SKM-1 (cell line): ENCODE data around the gene TSPAN7.

Source experiments
- DNase-seq: peaks from one replicate; lab custom pipeline; 2025; ENCODE audit not compliant: unreplicated experiment; lab: John Stamatoyannopoulos, UW

TSPAN7 gene, protein sequence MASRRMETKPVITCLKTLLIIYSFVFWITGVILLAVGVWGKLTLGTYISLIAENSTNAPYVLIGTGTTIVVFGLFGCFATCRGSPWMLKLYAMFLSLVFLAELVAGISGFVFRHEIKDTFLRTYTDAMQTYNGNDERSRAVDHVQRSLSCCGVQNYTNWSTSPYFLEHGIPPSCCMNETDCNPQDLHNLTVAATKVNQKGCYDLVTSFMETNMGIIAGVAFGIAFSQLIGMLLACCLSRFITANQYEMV

GRCh38 chrX:38561126-38561868, at the start of gene TSPAN7:
Gene TSPAN7, plus strand, starts transcription at chrX:38561542. Its CDS starts 5 bp downstream, at chrX:38561547.
- no peak for DNase-seq

DNA sequence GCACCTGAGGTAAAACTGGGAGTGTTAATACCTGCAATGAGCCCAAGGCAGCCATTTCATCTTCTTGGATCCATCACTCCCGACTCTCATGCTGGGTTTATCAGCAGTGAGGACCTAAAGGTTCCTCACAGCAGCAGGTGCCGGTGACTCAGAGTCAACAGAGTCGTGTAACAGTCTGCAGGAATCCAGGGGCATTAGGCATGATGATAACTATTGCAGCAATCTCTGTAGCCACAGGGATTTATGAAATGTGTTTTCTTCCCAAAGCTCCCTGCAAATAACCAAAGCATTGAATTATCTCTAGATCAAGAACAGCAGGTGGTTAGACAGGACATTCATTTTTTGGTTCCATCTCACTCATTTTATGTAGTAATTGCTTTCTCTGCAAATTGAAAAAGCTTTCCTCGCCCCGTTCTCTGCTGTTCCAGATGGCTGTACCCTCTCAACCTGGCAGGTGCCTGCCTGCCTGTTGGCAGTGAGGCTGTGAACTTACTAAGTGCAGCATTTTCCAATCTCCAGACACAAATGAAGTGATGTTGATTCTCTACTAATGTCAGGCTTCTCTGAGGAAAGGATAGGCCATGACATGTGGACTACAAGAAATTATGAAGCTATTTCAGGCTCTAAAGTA, 48.1 kb upstream of the TSPAN7 start:
- no peak for DNase-seq

DNA sequence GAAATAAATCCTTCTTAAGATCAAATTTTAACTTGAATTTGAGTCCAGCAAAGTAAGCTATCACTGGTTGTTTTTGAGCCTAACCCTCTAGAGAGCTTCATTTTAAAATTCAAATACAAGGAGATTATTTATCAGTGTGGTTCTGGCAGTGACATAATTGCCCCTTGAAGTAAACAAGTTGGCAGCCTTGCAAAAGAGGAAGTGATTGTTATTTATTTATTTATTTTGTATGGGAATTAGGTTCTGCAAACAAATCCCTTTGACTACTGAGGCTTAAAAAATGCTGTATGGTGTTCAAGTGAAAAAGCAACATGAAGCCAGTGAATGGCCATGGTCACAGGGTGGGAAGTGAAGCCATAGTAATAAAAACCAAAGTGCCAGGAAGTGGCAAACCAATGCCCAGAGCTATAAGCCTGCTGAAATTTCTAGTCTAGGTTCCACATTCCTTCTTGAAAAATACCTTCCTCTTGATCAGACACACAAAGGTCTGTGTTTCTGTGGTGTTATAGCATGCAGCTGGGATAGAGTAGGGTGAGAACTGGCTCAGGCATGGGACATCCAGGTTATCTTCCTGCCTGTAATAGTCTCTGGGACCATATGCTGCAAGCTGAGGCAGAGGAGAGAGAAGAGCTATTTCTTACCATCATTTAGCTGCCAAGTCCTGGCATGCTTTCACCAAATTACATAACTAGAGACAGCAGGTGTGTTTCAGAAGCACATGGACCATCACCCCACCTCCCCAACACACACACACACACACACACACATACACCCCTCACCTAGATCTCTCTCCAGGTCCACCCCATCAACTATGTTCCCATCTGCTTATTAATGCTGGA, 47.1 kb upstream of the TSPAN7 start:
- no peak for DNase-seq

- DNase-seq = peak; percentile 2
Measured at GRCh38 chrX:38515291-38515690, 46.1 kb upstream of the TSPAN7 start.

GRCh38 chrX:38516196-38516774, 45.1 kb upstream of the TSPAN7 start:
- DNase-seq = no peak

DNA sequence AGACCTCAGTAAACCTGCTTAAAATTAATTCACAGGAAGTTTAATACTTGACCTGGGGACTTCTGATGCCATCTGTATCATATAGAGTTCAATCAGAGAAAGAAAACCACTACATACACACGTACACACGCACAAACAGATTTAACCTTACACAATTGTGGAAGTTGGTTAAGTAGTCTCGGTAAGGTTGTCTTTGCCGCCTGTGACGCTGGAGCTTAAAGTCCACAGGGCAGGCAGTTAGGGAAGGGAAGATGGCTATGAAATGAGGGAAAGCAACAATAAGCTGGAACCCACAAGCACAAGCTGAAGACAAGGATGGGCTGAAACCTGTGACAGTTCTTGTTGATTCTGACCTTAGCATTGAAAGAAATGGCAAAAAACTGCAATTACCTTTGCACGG, 41.7 kb upstream of the TSPAN7 start:
- no peak for DNase-seq

GRCh38 chrX:38538134-38538533, 23.2 kb upstream of the TSPAN7 start:
- no peak for DNase-seq

GRCh38 chrX:38539748-38540147, 21.6 kb upstream of the TSPAN7 start:
- no peak for DNase-seq

DNA sequence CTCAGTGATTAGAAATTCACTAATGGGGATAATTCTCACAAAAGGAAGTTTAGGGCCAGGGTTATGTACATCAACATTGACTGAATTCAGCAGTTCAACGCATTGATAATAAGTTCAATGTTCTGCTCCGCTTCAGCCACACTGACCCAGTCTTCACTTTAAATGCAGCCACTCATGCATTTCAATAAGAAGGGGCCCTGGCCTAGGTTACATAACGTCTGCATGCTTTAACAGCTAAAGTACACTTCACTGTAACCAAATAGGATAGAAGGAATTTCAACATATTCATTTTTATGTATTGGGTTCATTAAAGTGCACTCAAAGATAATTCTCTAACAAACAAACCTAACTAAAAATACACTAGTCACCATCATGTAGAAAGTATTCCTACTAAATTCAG, 12.8 kb upstream of the TSPAN7 start:
- no peak for DNase-seq

- no peak for DNase-seq
Measured at GRCh38 chrX:38552721-38553120, 8.6 kb upstream of the TSPAN7 start.

GRCh38 chrX:38558686-38559085, 2.7 kb upstream of the TSPAN7 start:
- DNase-seq = no peak

- DNase-seq = no peak
Measured at GRCh38 chrX:38560776-38561125, 591 bp upstream of the TSPAN7 start.

DNA sequence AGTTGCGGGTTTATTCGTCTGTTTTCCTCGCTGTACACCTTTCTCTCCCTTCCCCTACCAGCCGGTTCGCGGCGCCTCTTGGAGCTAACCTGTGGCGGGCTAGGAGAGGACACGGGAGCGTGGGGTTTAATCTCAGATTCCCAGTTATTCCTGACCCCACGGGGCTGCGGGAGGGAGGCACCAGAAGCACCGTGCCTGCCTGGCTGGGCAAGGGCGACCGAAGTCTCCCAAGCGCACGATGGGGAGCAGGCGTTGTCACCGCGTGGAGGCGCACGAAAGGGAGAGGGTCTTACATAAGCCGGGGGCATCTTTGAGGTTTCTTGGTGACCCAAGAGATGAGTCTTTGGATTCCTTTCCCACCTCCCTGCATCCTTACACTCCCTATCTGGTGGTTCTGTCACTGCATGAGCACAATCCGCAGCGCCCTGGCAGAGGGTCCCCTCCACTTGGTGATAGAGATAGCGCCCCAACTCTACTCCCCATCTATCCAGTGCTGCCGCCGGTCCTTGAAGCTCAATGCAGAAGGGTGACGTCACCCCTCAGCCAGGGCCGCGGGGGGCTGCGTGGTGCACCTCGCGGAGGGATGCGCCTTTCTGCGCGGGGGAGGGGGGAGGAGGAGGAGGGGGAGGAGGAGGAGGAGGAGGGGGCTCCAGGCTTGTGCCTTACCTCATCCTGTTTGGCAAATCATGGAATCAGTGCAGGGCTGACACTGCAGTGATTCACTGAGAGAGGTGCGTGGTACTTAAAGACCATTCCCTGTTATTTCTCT, 793 bp downstream of the TSPAN7 start:
- no peak for DNase-seq

GRCh38 chrX:38563030-38563429, 1.7 kb downstream of the TSPAN7 start:
- no peak for DNase-seq

- no peak for DNase-seq
Measured at GRCh38 chrX:38570396-38570795, 9.1 kb downstream of the TSPAN7 start.

DNA sequence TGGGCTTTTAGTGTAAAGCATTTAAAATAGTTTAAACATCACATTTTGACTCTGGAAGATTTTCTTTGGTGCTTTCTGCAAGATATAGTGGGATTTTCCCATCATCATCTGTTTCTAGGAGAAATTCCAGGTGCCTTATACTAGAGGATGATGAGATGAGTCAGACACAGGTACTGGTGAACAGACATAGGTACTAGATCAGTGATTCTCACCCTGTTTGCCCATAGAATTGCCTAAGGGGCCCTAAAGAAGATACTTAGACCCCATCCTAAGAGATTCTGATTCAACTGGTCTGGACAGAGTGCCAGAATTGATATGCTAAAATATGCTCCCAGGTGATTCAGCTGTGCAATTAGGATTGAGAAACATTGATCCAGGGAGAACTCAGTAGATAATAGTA, 9.7 kb downstream of the TSPAN7 start:
- no peak for DNase-seq

- no peak for DNase-seq
Measured at GRCh38 chrX:38574858-38575257, 13.5 kb downstream of the TSPAN7 start.

DNA sequence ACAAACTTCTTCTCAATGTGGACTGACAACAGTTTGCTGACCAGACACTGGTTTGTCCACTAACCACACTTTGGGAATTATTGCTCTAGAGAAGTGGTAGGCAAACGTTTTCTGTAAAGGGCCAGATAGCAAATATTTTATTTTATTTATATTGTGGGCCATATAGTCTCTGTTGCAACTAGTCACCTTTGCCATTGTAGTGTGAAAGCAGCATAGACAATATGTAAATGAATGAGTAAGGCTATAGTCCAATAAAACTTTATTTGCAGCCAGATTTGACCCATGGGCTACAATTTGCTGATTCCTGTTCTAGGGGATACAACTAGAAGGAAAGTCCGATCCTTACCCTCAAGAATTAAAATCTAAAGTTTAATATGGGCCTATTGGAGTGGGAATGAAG, 14.5 kb downstream of the TSPAN7 start:
- no peak for DNase-seq

DNA sequence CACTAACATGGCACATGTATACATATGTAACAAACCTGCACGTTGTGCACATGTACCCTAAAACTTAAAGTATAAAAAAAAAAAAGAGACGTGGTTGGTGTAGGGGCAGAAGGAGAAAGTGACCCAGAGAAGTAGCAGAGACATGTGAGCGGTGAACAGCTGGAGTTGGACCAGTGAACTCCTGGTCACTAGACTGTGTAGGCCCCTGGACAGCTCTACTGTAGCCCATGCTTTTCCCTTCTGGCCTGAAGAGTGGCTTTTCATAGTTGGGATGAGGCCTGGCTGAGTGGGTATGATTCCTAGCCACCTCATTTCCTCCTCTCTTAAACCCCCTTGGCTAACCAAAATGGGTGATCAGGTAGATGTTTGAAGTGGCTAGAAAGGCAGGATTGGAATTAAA, 16.4 kb downstream of the TSPAN7 start:
- no peak for DNase-seq

GRCh38 chrX:38578167-38578566, 16.8 kb downstream of the TSPAN7 start:
- no peak for DNase-seq
